ENCODE measurements around the gene DESI1.

DNA sequence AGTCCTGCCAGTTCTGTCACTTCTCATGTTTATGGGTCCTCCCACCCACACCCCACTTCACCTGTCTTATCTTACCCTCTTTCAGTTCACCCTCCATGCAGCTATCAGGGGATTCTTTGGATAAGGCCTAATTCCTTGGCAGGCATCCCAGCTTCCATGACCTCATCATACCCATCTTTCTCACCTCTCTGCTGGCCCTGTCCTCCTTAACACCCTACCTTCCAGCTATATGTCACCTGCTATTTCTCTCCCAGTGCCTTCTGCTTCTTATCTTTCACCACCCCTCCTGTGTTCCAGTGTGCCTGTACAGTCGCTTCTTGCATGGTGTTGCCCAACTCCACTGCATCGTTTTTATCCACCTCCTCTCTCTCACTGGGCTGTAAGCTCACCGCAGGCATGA, 39.6 kb upstream of the DESI1 start:
- TF ChIP-seq YY1 (IDR thresholded peaks at IDR 0.05; ENCODE audit: extremely low read depth, insufficient replicate concordance, low read depth, low read length) (no peak), POLR2A (IDR thresholded peaks at IDR 0.05; ENCODE audit: borderline replicate concordance, extremely low read depth, insufficient read depth, insufficient read length) (no peak), EZH2phosphoT487 (IDR thresholded peaks at IDR 0.05; ENCODE audit: borderline replicate concordance) (no peak), POLR2AphosphoS5 (IDR thresholded peaks at IDR 0.05; ENCODE audit: low read depth, low read length) (no peak), CBX3 (IDR thresholded peaks at IDR 0.05; ENCODE audit: low read depth) (no peak), EZH2 (IDR thresholded peaks at IDR 0.05) (no peak), CEBPB (IDR thresholded peaks at IDR 0.05; ENCODE audit: low read depth) (no peak), ZFX (IDR thresholded peaks at IDR 0.05) (no peak), RAD21 (IDR thresholded peaks at IDR 0.05; ENCODE audit: low read depth) (no peak), SIN3A (IDR thresholded peaks at IDR 0.05; ENCODE audit: low read depth) (no peak), TCF7L2 (IDR thresholded peaks at IDR 0.05; ENCODE audit: borderline replicate concordance, extremely low read depth, insufficient read depth, insufficient read length) (no peak)
- TF ChIP-seq, protein P1, sequence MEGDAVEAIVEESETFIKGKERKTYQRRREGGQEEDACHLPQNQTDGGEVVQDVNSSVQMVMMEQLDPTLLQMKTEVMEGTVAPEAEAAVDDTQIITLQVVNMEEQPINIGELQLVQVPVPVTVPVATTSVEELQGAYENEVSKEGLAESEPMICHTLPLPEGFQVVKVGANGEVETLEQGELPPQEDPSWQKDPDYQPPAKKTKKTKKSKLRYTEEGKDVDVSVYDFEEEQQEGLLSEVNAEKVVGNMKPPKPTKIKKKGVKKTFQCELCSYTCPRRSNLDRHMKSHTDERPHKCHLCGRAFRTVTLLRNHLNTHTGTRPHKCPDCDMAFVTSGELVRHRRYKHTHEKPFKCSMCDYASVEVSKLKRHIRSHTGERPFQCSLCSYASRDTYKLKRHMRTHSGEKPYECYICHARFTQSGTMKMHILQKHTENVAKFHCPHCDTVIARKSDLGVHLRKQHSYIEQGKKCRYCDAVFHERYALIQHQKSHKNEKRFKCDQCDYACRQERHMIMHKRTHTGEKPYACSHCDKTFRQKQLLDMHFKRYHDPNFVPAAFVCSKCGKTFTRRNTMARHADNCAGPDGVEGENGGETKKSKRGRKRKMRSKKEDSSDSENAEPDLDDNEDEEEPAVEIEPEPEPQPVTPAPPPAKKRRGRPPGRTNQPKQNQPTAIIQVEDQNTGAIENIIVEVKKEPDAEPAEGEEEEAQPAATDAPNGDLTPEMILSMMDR (IDR thresholded peaks at IDR 0.05 in 2 of 3, conservative IDR thresholded peaks at IDR 0.05 in 1 of 3; ENCODE audit: borderline replicate concordance in 1 of 3, insufficient read depth in 1 of 3, low read depth in 2 of 3, low read length in 2 of 3): no peak
- TF ChIP-seq, protein P2, sequence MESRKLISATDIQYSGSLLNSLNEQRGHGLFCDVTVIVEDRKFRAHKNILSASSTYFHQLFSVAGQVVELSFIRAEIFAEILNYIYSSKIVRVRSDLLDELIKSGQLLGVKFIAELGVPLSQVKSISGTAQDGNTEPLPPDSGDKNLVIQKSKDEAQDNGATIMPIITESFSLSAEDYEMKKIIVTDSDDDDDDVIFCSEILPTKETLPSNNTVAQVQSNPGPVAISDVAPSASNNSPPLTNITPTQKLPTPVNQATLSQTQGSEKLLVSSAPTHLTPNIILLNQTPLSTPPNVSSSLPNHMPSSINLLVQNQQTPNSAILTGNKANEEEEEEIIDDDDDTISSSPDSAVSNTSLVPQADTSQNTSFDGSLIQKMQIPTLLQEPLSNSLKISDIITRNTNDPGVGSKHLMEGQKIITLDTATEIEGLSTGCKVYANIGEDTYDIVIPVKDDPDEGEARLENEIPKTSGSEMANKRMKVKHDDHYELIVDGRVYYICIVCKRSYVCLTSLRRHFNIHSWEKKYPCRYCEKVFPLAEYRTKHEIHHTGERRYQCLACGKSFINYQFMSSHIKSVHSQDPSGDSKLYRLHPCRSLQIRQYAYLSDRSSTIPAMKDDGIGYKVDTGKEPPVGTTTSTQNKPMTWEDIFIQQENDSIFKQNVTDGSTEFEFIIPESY (IDR thresholded peaks at IDR 0.05; ENCODE audit: extremely low read depth, insufficient replicate concordance, low read length): no peak
- TF ChIP-seq, protein P3, sequence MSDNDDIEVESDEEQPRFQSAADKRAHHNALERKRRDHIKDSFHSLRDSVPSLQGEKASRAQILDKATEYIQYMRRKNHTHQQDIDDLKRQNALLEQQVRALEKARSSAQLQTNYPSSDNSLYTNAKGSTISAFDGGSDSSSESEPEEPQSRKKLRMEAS (IDR thresholded peaks at IDR 0.05): no peak

Measured in HCT116 (cell line).